Liver (tissue), 9 donors: ENCODE data around the gene UGT1A9. TPM values are rescaled to one million over a fixed set of nuclear protein-coding genes. Genes with fewer than 3 reads are reported as not detected.

ENCODE experiments used
- DNase-seq: peaks from one replicate; pipeline ENCODE4 v3.0.0-alpha.2; 2017; ENCODE audit warnings: low spot score
- H3K27ac ChIP-seq, 2 donors: one replicate each; pipeline ENCODE4 v1.7.0; 2013; ENCODE audit warnings: inconsistent platforms in 2 of 2, low read length in 2 of 2, control low read depth in 1 of 2, low read depth in 1 of 2, mild to moderate bottlenecking in 1 of 2
- H3K27me3 ChIP-seq, 4 donors: one replicate each; pipeline versions ENCODE4 v1.6.1 to v1.7.0; 2013; ENCODE audit warnings: low read length in 3 of 4, inconsistent platforms in 1 of 4, mild to moderate bottlenecking in 1 of 4, moderate library complexity in 1 of 4; ENCODE audit not compliant: control insufficient read depth in 4 of 4, insufficient read depth in 4 of 4
- H3K36me3 ChIP-seq, 4 donors: one replicate each; pipeline versions ENCODE4 v1.6.1 to v1.7.0; 2013; ENCODE audit warnings: low read length in 3 of 4, mild to moderate bottlenecking in 3 of 4, low read depth in 1 of 4, moderate library complexity in 1 of 4; ENCODE audit not compliant: control insufficient read depth in 4 of 4, insufficient read depth in 3 of 4
- H3K4me1 ChIP-seq, 4 donors: one replicate each; pipeline versions ENCODE4 v1.6.1 to v1.7.0; 2013; ENCODE audit warnings: low read length in 3 of 4, mild to moderate bottlenecking in 3 of 4, moderate library complexity in 1 of 4; ENCODE audit not compliant: control insufficient read depth in 4 of 4, insufficient read depth in 4 of 4
- H3K4me3 ChIP-seq, 3 donors: one replicate each; pipeline versions ENCODE4 v1.6.1 to v1.7.0; 2013; ENCODE audit warnings: low read length in 3 of 3, control low read depth in 1 of 3, low read depth in 1 of 3, mild to moderate bottlenecking in 1 of 3
- H3K9ac ChIP-seq, 2 donors: one replicate each; pipeline ENCODE4 v1.7.0; 2013; ENCODE audit warnings: low read length in 2 of 2, mild to moderate bottlenecking in 2 of 2, moderate library complexity in 2 of 2, control low read depth in 1 of 2, low read depth in 1 of 2
- H3K9me3 ChIP-seq, 4 donors: one replicate each; pipeline versions ENCODE4 v1.6.1 to v1.7.0; 2013; ENCODE audit warnings: low read length in 3 of 4; ENCODE audit not compliant: control insufficient read depth in 4 of 4
- FOXA2 ChIP-seq: IDR thresholded peaks from 2 replicates; pipeline ENCODE4 v1.6.1; 2016; ENCODE audit warnings: antibody characterized with exemption
- GABPA ChIP-seq, 2 donors: IDR thresholded peaks in 1 of 2; conservative IDR thresholded peaks in 1 of 2; 2 replicates each; pipeline ENCODE4 v1.6.1; 2016; ENCODE audit warnings: antibody characterized with exemption in 2 of 2, mild to moderate bottlenecking in 1 of 2, moderate library complexity in 1 of 2
- HNF4A ChIP-seq, 2 donors: conservative IDR thresholded peaks; 2 replicates each; pipeline ENCODE4 v1.6.1; 2016; ENCODE audit warnings: antibody characterized with exemption in 2 of 2, mild to moderate bottlenecking in 2 of 2
- HNF4G ChIP-seq: IDR thresholded peaks from 2 replicates; pipeline ENCODE4 v1.6.1; 2016; ENCODE audit warnings: antibody characterized with exemption
- MAX ChIP-seq: IDR thresholded peaks from 2 replicates; pipeline ENCODE4 v1.6.1; 2016; ENCODE audit warnings: antibody characterized with exemption
- NR2F2 ChIP-seq: IDR thresholded peaks from 2 replicates; pipeline ENCODE4 v1.6.1; 2016; ENCODE audit warnings: antibody characterized with exemption
- RAD21 ChIP-seq, 2 donors: IDR thresholded peaks; 2 replicates each; pipeline ENCODE4 v1.6.1; 2016; ENCODE audit warnings: antibody characterized with exemption in 2 of 2, mild to moderate bottlenecking in 2 of 2
- SP1 ChIP-seq: IDR thresholded peaks from 2 replicates; pipeline ENCODE4 v1.6.1; 2018; ENCODE audit warnings: antibody characterized with exemption, mild to moderate bottlenecking
- YY1 ChIP-seq: IDR thresholded peaks from 2 replicates; pipeline ENCODE4 v1.6.1; 2016; ENCODE audit warnings: antibody characterized with exemption, mild to moderate bottlenecking
- WGBS: extraction: QIAGEN DNeasy Blood & Tissue Kit; methylation state at CpG from one replicate; pipeline ENCODE4 v1.1.7; 2013; 5-methylcytosine and 5-hydroxymethylcytosine counted together
- polyA plus RNA-seq, 2 donors: library from polyadenylated mRNA; stranded (reverse) in 1 of 2; unstranded in 1 of 2; fragments of 200-250 nt in 1 of 2; fragments of >200 nt in 1 of 2; fragmentation: Nextera tagmentation in 1 of 2; extraction: Ambion mirVana in 1 of 2; gene quantifications; one replicate each; pipeline versions ENCODE4 v1.2.1 to v1.2.3, GENCODE V29; 2013 to 2015
- total RNA-seq, 2 donors: library from RNA; depleted of rRNA; stranded (reverse); fragments of >200 nt; gene quantifications; one replicate each; pipeline ENCODE4 v1.2.3, GENCODE V29; 2014
- TF ChIP-seq, protein P1 (sequence below): IDR thresholded peaks from 2 replicates; pipeline ENCODE4 v1.6.1; 2016; ENCODE audit warnings: antibody characterized with exemption
- TF ChIP-seq, protein P2 (sequence below): fragments of 150-350 bp; IDR thresholded peaks from 2 replicates; pipeline ENCODE4 v1.5.1; 2017; ENCODE audit warnings: improper control_type of control experiment, low read depth, low read length; ENCODE audit not compliant: missing input control
- TF ChIP-seq, protein P3 (sequence below): IDR thresholded peaks from 2 replicates; pipeline ENCODE4 v1.6.1; 2016; ENCODE audit warnings: antibody characterized with exemption
- TF ChIP-seq, protein P4 (sequence below): IDR thresholded peaks from 2 replicates; pipeline ENCODE4 v1.6.1; 2016; ENCODE audit warnings: antibody characterized with exemption, mild to moderate bottlenecking
- donor health status: healthy.
- donor health status: healthy.
- donor health status: healthy.
- donor health status: healthy.
- donor health status: healthy.

Gene UGT1A9
- total and polyA plus RNA-seq, 4 donors, result 14.3 to 62.3 (median 23.8) TPM; not detected in 1

GRCh38 chr2:233779722-233780121 lies 108.0 kb downstream of the UGT1A9 start:
- 93% methylated on average over 4 of the region's 4 CpGs for WGBS
- Histone ChIP-seq H3K27me3 (no peaks in the 10 kb centered on the region), H3K36me3 (no peaks in the 10 kb centered on the region), H3K27ac (no peak overlapping the region), H3K9ac (no peak overlapping the region), H3K4me3 (no peak overlapping the region), H3K9me3 (peaks cover 0 to 2% (median 0%) of the 10 kb centered on the region in 4 donors), H3K4me1 (no peaks in the 10 kb centered on the region)
- TF ChIP-seq FOXA2 (no peak), GABPA (IDR thresholded peaks at IDR 0.05 in 1 of 2, conservative IDR thresholded peaks at IDR 0.05 in 1 of 2) (no peak)
- no peak for DNase-seq

GRCh38 chr2:233780771-233781170 lies 109.1 kb downstream of the UGT1A9 start:
- Histone ChIP-seq H3K9me3 (peaks cover 0 to 2% (median 0%) of the 10 kb centered on the region in 4 donors), H3K4me1 (no peaks in the 10 kb centered on the region), H3K27ac (no peak overlapping the region), H3K36me3 (no peaks in the 10 kb centered on the region), H3K4me3 (no peak overlapping the region), H3K27me3 (no peaks in the 10 kb centered on the region), H3K9ac (no peak overlapping the region)
- DNase-seq, result no peak
- 89% methylated on average over 4 of the region's 4 CpGs for WGBS
- TF ChIP-seq MAX, result no peak
- no peak for TF ChIP-seq HNF4G
- TF ChIP-seq, protein P1, sequence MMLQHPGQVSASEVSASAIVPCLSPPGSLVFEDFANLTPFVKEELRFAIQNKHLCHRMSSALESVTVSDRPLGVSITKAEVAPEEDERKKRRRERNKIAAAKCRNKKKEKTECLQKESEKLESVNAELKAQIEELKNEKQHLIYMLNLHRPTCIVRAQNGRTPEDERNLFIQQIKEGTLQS, result no peak
- TF ChIP-seq, protein P2, sequence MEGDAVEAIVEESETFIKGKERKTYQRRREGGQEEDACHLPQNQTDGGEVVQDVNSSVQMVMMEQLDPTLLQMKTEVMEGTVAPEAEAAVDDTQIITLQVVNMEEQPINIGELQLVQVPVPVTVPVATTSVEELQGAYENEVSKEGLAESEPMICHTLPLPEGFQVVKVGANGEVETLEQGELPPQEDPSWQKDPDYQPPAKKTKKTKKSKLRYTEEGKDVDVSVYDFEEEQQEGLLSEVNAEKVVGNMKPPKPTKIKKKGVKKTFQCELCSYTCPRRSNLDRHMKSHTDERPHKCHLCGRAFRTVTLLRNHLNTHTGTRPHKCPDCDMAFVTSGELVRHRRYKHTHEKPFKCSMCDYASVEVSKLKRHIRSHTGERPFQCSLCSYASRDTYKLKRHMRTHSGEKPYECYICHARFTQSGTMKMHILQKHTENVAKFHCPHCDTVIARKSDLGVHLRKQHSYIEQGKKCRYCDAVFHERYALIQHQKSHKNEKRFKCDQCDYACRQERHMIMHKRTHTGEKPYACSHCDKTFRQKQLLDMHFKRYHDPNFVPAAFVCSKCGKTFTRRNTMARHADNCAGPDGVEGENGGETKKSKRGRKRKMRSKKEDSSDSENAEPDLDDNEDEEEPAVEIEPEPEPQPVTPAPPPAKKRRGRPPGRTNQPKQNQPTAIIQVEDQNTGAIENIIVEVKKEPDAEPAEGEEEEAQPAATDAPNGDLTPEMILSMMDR, result no peak
- TF ChIP-seq, protein P3, sequence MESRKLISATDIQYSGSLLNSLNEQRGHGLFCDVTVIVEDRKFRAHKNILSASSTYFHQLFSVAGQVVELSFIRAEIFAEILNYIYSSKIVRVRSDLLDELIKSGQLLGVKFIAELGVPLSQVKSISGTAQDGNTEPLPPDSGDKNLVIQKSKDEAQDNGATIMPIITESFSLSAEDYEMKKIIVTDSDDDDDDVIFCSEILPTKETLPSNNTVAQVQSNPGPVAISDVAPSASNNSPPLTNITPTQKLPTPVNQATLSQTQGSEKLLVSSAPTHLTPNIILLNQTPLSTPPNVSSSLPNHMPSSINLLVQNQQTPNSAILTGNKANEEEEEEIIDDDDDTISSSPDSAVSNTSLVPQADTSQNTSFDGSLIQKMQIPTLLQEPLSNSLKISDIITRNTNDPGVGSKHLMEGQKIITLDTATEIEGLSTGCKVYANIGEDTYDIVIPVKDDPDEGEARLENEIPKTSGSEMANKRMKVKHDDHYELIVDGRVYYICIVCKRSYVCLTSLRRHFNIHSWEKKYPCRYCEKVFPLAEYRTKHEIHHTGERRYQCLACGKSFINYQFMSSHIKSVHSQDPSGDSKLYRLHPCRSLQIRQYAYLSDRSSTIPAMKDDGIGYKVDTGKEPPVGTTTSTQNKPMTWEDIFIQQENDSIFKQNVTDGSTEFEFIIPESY, result no peak
- TF ChIP-seq SP1, result no peak
- TF ChIP-seq FOXA2, result no peak
- no peak for TF ChIP-seq NR2F2
- no peak for TF ChIP-seq RAD21 (IDR thresholded peaks at IDR 0.05)
- TF ChIP-seq, protein P4, sequence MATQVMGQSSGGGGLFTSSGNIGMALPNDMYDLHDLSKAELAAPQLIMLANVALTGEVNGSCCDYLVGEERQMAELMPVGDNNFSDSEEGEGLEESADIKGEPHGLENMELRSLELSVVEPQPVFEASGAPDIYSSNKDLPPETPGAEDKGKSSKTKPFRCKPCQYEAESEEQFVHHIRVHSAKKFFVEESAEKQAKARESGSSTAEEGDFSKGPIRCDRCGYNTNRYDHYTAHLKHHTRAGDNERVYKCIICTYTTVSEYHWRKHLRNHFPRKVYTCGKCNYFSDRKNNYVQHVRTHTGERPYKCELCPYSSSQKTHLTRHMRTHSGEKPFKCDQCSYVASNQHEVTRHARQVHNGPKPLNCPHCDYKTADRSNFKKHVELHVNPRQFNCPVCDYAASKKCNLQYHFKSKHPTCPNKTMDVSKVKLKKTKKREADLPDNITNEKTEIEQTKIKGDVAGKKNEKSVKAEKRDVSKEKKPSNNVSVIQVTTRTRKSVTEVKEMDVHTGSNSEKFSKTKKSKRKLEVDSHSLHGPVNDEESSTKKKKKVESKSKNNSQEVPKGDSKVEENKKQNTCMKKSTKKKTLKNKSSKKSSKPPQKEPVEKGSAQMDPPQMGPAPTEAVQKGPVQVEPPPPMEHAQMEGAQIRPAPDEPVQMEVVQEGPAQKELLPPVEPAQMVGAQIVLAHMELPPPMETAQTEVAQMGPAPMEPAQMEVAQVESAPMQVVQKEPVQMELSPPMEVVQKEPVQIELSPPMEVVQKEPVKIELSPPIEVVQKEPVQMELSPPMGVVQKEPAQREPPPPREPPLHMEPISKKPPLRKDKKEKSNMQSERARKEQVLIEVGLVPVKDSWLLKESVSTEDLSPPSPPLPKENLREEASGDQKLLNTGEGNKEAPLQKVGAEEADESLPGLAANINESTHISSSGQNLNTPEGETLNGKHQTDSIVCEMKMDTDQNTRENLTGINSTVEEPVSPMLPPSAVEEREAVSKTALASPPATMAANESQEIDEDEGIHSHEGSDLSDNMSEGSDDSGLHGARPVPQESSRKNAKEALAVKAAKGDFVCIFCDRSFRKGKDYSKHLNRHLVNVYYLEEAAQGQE, result no peak
- TF ChIP-seq GABPA (IDR thresholded peaks at IDR 0.05 in 1 of 2, conservative IDR thresholded peaks at IDR 0.05 in 1 of 2), result no peak
- TF ChIP-seq YY1, result no peak
- no peak for TF ChIP-seq HNF4A (conservative IDR thresholded peaks at IDR 0.05)
